GM18502 (cell line): ENCODE measurements around the gene TBC1D14.

Experiments used
- ATAC-seq: cut with Tn5 transposase; IDR thresholded peaks from one replicate; pipeline ENCODE4 v1.9.1; 2021; ENCODE audit warnings: mild to moderate bottlenecking; ENCODE audit not compliant: unreplicated experiment, poor library complexity

Gene TBC1D14

DNA sequence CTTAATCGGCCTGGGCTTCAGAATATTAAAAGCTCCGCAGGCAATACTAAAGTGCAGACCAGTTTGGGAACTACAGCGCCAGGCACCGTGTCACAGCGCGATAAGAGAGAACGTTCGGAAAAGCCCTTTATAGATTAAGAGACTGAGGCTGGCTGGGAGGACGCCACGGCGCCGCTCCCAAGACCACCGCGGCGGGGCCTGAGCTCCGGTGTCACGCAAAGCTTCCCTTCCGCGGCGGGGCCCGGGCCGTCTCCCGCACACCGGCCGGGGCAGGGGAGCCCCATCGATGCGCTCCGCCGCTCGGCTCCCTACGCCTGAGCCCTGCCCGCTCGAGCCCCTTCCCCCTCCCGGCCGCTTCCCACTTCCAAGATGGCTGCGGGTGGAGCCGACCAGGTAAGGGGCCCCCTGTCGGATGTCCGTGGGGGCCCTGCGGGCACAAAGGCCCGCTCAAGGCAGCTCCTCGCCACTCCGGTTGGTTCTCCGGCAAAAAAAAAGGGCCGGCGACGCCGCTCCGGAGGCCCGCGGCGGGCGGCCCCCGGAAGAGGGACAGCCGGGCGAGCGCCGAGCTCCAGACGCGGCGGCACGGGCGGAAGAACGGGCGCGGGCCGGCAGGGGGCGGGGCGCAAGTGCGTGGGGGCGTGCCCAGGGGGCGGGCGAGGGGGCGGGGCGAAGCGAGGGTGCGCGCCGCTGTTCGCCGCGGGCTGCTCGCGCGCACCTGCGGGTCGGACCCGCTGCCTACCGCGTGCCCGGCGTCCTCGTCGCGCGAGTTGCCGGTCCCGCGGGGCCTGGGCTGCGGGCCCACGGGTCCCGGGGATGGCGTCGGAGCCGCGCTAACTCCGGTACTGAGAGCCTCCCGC lies at the start of gene TBC1D14:
TBC1D14 (plus strand) TSS at position 714 of the 857 bp plus-strand sequence. CDS start 13,564 bp downstream, outside the sequence.
- ATAC-seq: peak; percentile 88

GRCh38 chr4:6868386-6868785 lies 41.2 kb upstream of the TBC1D14 start:
- no peak for ATAC-seq

GRCh38 chr4:6869944-6870343 lies 39.7 kb upstream of the TBC1D14 start:
- no peak for ATAC-seq

DNA sequence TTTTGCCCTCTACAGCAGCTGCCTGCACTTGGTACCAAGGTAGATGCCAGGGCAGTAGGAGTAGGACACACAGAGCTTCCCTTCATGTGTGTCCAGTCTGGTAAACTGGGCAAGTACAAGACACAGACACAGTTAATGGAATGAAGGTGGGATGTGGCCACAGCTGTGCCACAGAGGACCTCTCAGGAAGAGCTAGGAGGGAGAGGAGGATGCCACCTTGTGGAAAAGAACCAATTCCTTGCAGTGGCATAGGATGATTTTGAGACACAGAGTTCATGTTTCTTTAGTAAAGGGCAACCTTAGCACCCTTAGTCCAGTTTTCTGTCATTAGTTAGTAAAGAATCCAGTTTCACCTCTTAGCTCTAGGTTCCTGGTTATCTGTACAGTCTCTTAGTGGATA lies 36.3 kb upstream of the TBC1D14 start:
- no peak for ATAC-seq

GRCh38 chr4:6873792-6874461 lies 35.7 kb upstream of the TBC1D14 start:
- ATAC-seq: peak; percentile 71

- no peak for ATAC-seq
Observed at GRCh38 chr4:6874981-6875380, 34.6 kb upstream of the TBC1D14 start.

- ATAC-seq: no peak
Observed at GRCh38 chr4:6875431-6875831, 34.2 kb upstream of the TBC1D14 start.

DNA sequence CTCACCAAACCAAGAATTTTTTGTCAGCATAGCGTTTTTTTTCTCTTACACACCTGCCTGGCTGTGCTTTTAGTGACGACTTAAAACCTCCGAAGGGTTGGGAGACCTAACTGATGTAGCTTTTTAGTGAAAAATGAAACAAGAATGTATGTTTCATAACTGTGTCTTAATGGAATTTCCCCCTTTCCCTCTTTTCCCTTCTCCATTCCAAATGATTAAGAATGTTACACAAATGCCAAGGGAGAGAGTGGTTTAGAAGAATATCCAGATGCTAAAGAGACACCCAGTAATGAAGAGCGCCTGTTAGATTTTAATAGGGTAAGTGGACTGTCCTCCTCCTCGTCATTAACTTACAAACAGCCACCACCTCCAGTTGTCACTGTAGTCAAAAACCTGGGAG lies 33.2 kb upstream of the TBC1D14 start:
- no peak for ATAC-seq

- no peak for ATAC-seq
Observed at GRCh38 chr4:6877067-6877466, 32.6 kb upstream of the TBC1D14 start.

- ATAC-seq: no peak
Observed at GRCh38 chr4:6878451-6879059, 31.1 kb upstream of the TBC1D14 start.

GRCh38 chr4:6880691-6881090 lies 28.9 kb upstream of the TBC1D14 start:
- no peak for ATAC-seq

GRCh38 chr4:6881908-6882307 lies 27.7 kb upstream of the TBC1D14 start:
- ATAC-seq: no peak

DNA sequence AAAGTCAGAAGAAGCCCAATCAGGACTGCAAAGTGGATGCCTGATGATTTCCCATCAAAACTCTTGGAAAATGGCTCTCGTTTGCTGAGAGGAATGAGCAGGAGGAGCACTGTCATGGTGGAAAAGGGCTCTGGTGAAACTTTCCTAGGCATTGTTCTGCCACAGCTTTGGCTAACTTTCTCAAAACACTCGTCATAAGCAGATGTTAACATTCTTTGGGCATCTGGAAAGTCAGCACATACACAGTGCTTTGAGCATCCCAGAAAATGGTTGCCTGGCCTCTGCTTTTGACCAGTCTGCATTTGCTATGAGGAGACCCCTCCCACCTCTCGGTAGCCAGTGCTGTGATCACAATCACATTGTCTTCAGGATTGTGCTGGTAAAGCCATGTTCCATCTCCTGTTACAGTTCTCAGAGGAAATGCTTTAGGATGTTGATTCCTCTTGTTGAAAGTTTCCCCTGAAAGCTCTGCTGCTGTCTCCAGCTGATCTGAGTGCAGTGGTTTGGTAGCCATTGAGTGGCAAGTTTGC lies 25.2 kb upstream of the TBC1D14 start:
- no peak for ATAC-seq

- ATAC-seq: no peak
Observed at GRCh38 chr4:6885953-6886557, 23.6 kb upstream of the TBC1D14 start.

DNA sequence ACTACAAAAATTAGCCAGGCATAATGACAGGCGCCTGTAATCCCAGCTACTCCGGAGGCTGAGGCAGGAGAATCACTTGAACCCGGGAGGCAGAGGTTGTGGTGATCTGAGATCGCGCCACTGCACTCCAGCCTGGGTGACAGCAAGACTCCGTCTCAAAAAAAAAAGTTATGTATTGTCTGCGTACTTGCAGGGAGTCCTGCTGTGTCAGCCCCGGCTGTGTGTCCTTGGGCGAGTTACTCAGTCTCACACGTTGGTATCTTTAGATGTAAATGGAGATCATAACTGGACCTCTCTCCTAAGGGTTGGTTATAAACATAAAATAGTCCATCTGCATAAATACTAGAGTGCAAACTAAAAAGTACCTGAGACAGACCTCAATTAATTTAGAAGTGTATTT lies 22.7 kb upstream of the TBC1D14 start:
- no peak for ATAC-seq

GRCh38 chr4:6887591-6888371 lies 21.8 kb upstream of the TBC1D14 start:
- no peak for ATAC-seq

DNA sequence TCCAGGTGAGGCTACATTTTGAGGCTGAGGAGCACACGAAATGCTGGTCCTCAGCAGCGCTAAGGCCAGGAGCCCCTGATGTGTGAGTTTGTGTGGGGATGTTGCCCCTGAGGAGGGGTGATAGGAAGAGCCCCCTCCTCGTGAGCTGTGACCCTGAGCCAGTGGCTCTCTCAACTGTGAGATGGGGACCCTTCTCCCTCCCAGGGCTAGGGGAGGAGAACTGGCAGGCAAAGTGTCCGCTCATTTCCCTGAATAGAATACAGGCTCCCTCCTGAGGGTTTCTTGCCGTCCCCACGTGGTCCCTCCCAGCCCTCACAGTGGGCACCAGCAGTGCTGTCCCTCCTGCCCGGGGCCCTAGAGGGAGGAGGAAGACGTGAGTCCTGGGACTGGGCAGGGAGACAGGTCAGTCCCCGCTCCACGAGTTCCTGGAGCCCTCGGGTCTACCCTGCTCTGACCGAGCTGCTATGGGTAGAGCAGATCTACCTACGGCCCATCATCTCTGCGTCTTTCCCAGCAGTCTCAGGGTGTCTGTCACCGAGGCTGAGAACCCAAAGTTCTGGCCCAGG lies 21.0 kb upstream of the TBC1D14 start:
- no peak for ATAC-seq

GRCh38 chr4:6889101-6889735 lies 20.4 kb upstream of the TBC1D14 start:
- no peak for ATAC-seq

GRCh38 chr4:6889736-6890324 lies 19.8 kb upstream of the TBC1D14 start:
- ATAC-seq: no peak
